ENCODE measurements around the gene PIPOX. TPM values are rescaled to one million over a fixed set of nuclear protein-coding genes. Genes with fewer than 3 reads are reported as not detected.
A peak's percentile ranks its signal among the peaks of the same experiment; 100 is the strongest.

The PIPOX gene
- total and polyA plus RNA-seq, 2 of the 13 experiments (the other 11 are each of a cell fraction or from before 2014, with no cell fraction given): 87.3 to 154 TPM

DNA sequence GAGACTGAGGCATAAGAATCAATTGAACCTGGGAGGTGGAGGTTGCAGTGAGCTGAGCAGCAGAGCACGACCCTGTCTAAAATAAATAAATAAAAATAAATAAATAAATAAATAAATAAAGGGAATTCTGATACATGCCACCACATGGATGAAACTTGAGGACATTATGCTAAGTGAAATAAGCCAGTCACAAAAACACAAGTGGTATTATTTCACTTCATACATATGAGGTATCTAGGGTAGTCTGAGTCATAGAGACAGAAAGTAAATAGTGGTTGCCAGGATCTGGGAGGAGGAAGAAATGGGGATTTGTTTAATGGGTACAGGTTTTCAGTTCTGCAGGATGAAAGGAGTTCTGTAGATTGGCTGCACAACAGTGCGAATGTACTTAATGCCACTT, 16.3 kb downstream of the PIPOX start:
- H3K4me3 ChIP-seq (replicated peaks in 1 of 3; ENCODE audit: insufficient read depth in 1 of 3, low read depth in 2 of 3, low read length in 3 of 3): no peak overlapping the region
- H4K20me1 ChIP-seq (ENCODE audit: insufficient read depth, low read length): no peaks in the 10 kb centered on the region
- intact Hi-C loops (cut with micrococcal nuclease; ENCODE audit: unreplicated experiment) (no loop called here), in situ Hi-C loops (cut with HindIII; ENCODE audit: extremely low pct_ligation_motif_present, low pct_unique_long_range_greater_than_20kb) (no loop called here)
- no peaks in the 10 kb centered on the region for H3K79me2 ChIP-seq (ENCODE audit: insufficient read depth, low read length)
- ATAC-seq (no peak), DNase-seq (ENCODE audit: low spot score) (peak; percentile 28), FAIRE-seq (no peak)
- POLR2A ChIA-PET: interaction anchor here (1.1 kb wide), 1 partner anchor 16 kb away, joined by 3 read pairs; no protein-coding TSS in a partner anchor
- H3K4me2 ChIP-seq (ENCODE audit: low read depth, low read length): no peak overlapping the region
- no peaks in the 10 kb centered on the region for H3K4me1 ChIP-seq (ENCODE audit: insufficient read depth, low read length)
- H3K27me3 ChIP-seq (ENCODE audit: control insufficient read depth in 1 of 2, insufficient read depth in 2 of 2, low read length in 2 of 2): no peaks in the 10 kb centered on the region
- BruUV-seq (replicated peaks): no TSS peak
- no peaks in the 10 kb centered on the region for H3K9me3 ChIP-seq (ENCODE audit: low read length)
- WGBS (ENCODE audit: low lambda C conversion rate): 77% methylated on average over 2 of the region's 2 CpGs
- peaks cover 14 to 22% of the 10 kb centered on the region in 2 experiments for H3K36me3 ChIP-seq (replicated peaks in 1 of 2; ENCODE audit: control insufficient read depth in 1 of 2, insufficient read depth in 2 of 2, low read length in 2 of 2)
- CTCF ChIA-PET (ENCODE audit: low intra/inter-chr PET ratio, low total read pairs): no interaction called here
- H2AFZ ChIP-seq (ENCODE audit: low read length): no peak overlapping the region
- H3K9ac ChIP-seq (ENCODE audit: insufficient read depth, low read depth, low read length): no peak overlapping the region
- H3K27ac ChIP-seq (ENCODE audit: extremely low read length, insufficient read depth, low read length): no peak overlapping the region
- TF ChIP-seq ZNF788 (CRISPR knock-in tag; IDR thresholded peaks at IDR 0.05; ENCODE audit: borderline replicate concordance): no peak
- TF ChIP-seq ZNF12 (CRISPR knock-in tag; IDR thresholded peaks at IDR 0.05): no peak

GRCh38 chr17:29060475-29060874, 17.5 kb downstream of the PIPOX start:
- no peaks in the 10 kb centered on the region for H3K4me1 ChIP-seq (ENCODE audit: insufficient read depth, low read length)
- intact Hi-C loops (cut with micrococcal nuclease; ENCODE audit: unreplicated experiment) (no loop called here), in situ Hi-C loops (cut with HindIII; ENCODE audit: extremely low pct_ligation_motif_present, low pct_unique_long_range_greater_than_20kb) (no loop called here)
- 62% methylated on average over 6 of the region's 6 CpGs for WGBS (ENCODE audit: low lambda C conversion rate)
- H3K79me2 ChIP-seq (ENCODE audit: insufficient read depth, low read length): no peaks in the 10 kb centered on the region
- no peaks in the 10 kb centered on the region for H3K9me3 ChIP-seq (ENCODE audit: low read length)
- ChIA-PET POLR2A (interaction anchor here (0.7 to 1.1 kb wide), 3 partner anchors 17 to 92 kb away, joined by 3 to 4 read pairs (median 3); partner anchors contain the start of gene PIPOX), CTCF (ENCODE audit: low intra/inter-chr PET ratio, low total read pairs) (no interaction called here)
- no peak overlapping the region for H3K9ac ChIP-seq (ENCODE audit: insufficient read depth, low read depth, low read length)
- H3K27ac ChIP-seq (ENCODE audit: extremely low read length, insufficient read depth, low read length): no peak overlapping the region
- FAIRE-seq (no peak), ATAC-seq (peak; percentile 34), DNase-seq (ENCODE audit: low spot score) (no peak)
- H3K4me3 ChIP-seq (replicated peaks in 1 of 3; ENCODE audit: insufficient read depth in 1 of 3, low read depth in 2 of 3, low read length in 3 of 3): no peak overlapping the region
- no peaks in the 10 kb centered on the region for H3K27me3 ChIP-seq (ENCODE audit: control insufficient read depth in 1 of 2, insufficient read depth in 2 of 2, low read length in 2 of 2)
- no peak overlapping the region for H3K4me2 ChIP-seq (ENCODE audit: low read depth, low read length)
- BruUV-seq (replicated peaks): no TSS peak
- no peak overlapping the region for H2AFZ ChIP-seq (ENCODE audit: low read length)
- H4K20me1 ChIP-seq (ENCODE audit: insufficient read depth, low read length): no peaks in the 10 kb centered on the region
- H3K36me3 ChIP-seq (replicated peaks in 1 of 2; ENCODE audit: control insufficient read depth in 1 of 2, insufficient read depth in 2 of 2, low read length in 2 of 2): peaks cover 5 to 11% of the 10 kb centered on the region in 2 experiments
- TF ChIP-seq, protein P1, sequence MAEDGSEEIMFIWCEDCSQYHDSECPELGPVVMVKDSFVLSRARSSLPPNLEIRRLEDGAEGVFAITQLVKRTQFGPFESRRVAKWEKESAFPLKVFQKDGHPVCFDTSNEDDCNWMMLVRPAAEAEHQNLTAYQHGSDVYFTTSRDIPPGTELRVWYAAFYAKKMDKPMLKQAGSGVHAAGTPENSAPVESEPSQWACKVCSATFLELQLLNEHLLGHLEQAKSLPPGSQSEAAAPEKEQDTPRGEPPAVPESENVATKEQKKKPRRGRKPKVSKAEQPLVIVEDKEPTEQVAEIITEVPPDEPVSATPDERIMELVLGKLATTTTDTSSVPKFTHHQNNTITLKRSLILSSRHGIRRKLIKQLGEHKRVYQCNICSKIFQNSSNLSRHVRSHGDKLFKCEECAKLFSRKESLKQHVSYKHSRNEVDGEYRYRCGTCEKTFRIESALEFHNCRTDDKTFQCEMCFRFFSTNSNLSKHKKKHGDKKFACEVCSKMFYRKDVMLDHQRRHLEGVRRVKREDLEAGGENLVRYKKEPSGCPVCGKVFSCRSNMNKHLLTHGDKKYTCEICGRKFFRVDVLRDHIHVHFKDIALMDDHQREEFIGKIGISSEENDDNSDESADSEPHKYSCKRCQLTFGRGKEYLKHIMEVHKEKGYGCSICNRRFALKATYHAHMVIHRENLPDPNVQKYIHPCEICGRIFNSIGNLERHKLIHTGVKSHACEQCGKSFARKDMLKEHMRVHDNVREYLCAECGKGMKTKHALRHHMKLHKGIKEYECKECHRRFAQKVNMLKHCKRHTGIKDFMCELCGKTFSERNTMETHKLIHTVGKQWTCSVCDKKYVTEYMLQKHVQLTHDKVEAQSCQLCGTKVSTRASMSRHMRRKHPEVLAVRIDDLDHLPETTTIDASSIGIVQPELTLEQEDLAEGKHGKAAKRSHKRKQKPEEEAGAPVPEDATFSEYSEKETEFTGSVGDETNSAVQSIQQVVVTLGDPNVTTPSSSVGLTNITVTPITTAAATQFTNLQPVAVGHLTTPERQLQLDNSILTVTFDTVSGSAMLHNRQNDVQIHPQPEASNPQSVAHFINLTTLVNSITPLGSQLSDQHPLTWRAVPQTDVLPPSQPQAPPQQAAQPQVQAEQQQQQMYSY (CRISPR knock-in tag; IDR thresholded peaks at IDR 0.05): no peak
- TF ChIP-seq, protein P2, sequence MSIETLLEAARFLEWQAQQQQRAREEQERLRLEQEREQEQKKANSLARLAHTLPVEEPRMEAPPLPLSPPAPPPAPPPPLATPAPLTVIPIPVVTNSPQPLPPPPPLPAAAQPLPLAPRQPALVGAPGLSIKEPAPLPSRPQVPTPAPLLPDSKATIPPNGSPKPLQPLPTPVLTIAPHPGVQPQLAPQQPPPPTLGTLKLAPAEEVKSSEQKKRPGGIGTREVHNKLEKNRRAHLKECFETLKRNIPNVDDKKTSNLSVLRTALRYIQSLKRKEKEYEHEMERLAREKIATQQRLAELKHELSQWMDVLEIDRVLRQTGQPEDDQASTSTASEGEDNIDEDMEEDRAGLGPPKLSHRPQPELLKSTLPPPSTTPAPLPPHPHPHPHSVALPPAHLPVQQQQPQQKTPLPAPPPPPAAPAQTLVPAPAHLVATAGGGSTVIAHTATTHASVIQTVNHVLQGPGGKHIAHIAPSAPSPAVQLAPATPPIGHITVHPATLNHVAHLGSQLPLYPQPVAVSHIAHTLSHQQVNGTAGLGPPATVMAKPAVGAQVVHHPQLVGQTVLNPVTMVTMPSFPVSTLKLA (IDR thresholded peaks at IDR 0.05): no peak
- no peak for TF ChIP-seq ATAD3A (CRISPR knock-in tag; IDR thresholded peaks at IDR 0.05)
- TF ChIP-seq ZNF674 (CRISPR knock-in tag; IDR thresholded peaks at IDR 0.05; ENCODE audit: low read depth): no peak
- no peak for TF ChIP-seq ZNF775 (CRISPR knock-in tag; IDR thresholded peaks at IDR 0.05; ENCODE audit: borderline replicate concordance)
- TF ChIP-seq ZNF501 (CRISPR knock-in tag; IDR thresholded peaks at IDR 0.05): no peak
- TF ChIP-seq ZNF510 (CRISPR knock-in tag; IDR thresholded peaks at IDR 0.05; ENCODE audit: low read depth): no peak
- TF ChIP-seq GABPA (IDR thresholded peaks at IDR 0.05; ENCODE audit: low read depth, low read length): no peak
- no peak for TF ChIP-seq GABPA (CRISPR knock-in tag; IDR thresholded peaks at IDR 0.05; ENCODE audit: low read depth)
- TF ChIP-seq HOXA9 (CRISPR knock-in tag; IDR thresholded peaks at IDR 0.05; ENCODE audit: borderline replicate concordance): no peak
- TF ChIP-seq ZNF331 (CRISPR knock-in tag; IDR thresholded peaks at IDR 0.05): no peak
- no peak for TF ChIP-seq SRSF9 (IDR thresholded peaks at IDR 0.05; ENCODE audit: borderline replicate concordance, insufficient read depth, low read depth, low read length, poor library complexity, severe bottlenecking)
